Lung (tissue), 12 donors: ENCODE measurements around the gene TRPM6. TPM values are rescaled to one million over a fixed set of nuclear protein-coding genes. Genes with fewer than 3 reads are reported as not detected.

Source experiments
- ATAC-seq: fragments of 200-7000 bp; cut with Tn5 transposase; one replicate; pipeline ENCODE4 v1.9.1; 2020; ENCODE audit warnings: moderate number of reproducible peaks; ENCODE audit not compliant: insufficient read depth, low FRiP score
- DNase-seq, 3 donors: peaks; one replicate each; pipeline ENCODE4 v3.0.0-alpha.2; 2013 to 2017
- H3K27ac ChIP-seq, 2 donors: one replicate each; pipeline ENCODE4 v1.5.1; 2013; ENCODE audit warnings: mild to moderate bottlenecking in 2 of 2, moderate library complexity in 2 of 2, control low read depth in 1 of 2, inconsistent platforms in 1 of 2, low read depth in 1 of 2, low read length in 1 of 2
- H3K27me3 ChIP-seq, 3 donors: one replicate each; pipeline ENCODE4 v1.5.1; 2013; ENCODE audit warnings: low read length in 2 of 3; ENCODE audit not compliant: control insufficient read depth in 3 of 3, insufficient read depth in 3 of 3
- H3K36me3 ChIP-seq, 4 donors: one replicate each; pipeline ENCODE4 v1.5.1; 2013; ENCODE audit warnings: low read length in 4 of 4, mild to moderate bottlenecking in 1 of 4, moderate library complexity in 1 of 4; ENCODE audit not compliant: control insufficient read depth in 4 of 4, insufficient read depth in 4 of 4
- H3K4me1 ChIP-seq, 5 donors: one replicate each; pipeline ENCODE4 v1.5.1; 2013; ENCODE audit warnings: low read length in 5 of 5, mild to moderate bottlenecking in 2 of 5, moderate library complexity in 1 of 5; ENCODE audit not compliant: control insufficient read depth in 5 of 5, insufficient read depth in 5 of 5
- H3K4me3 ChIP-seq: one replicate; pipeline ENCODE4 v1.5.1; 2013; ENCODE audit warnings: mild to moderate bottlenecking, control low read depth, moderate library complexity
- H3K9ac ChIP-seq, 2 donors: one replicate each; pipeline ENCODE4 v1.5.1; 2013; ENCODE audit warnings: low read length in 2 of 2, control low read depth in 1 of 2; ENCODE audit not compliant: insufficient read depth in 1 of 2
- H3K9me3 ChIP-seq, 4 donors: one replicate each; pipeline ENCODE4 v1.5.1; 2013; ENCODE audit warnings: low read length in 3 of 4, mild to moderate bottlenecking in 1 of 4, moderate library complexity in 1 of 4; ENCODE audit not compliant: control insufficient read depth in 4 of 4, insufficient read depth in 3 of 4
- WGBS, 2 donors: extraction: QIAGEN DNeasy Blood & Tissue Kit; methylation state at CpG; one replicate each; pipeline ENCODE4 v1.1.7; 2013; 5-methylcytosine and 5-hydroxymethylcytosine counted together
- polyA plus RNA-seq, 2 donors: library from polyadenylated mRNA; stranded (reverse); fragments of 200-250 nt; gene quantifications; one replicate each; pipeline ENCODE4 v1.2.1, GENCODE V29; 2013
- total RNA-seq, 2 donors: library from RNA; depleted of rRNA in 1 of 2; stranded (reverse); fragments of >200 nt in 1 of 2; gene quantifications; one replicate each; pipeline ENCODE4 v1.2.1, GENCODE V29; 2014 to 2021
- TF ChIP-seq, protein P1 (sequence below): IDR thresholded peaks from 2 replicates; pipeline ENCODE4 v1.5.1; 2012; ENCODE audit warnings: mild to moderate bottlenecking; ENCODE audit errors: control extremely low read depth, extremely low read depth
- donor health status: control.
- donor health status: control.
- donor health status: Bipolar disorder and iron deficiency.
- donor health status: healthy.
- donor health status: DM: yes; HTN: yes; CAD: no.

TRPM6 gene
- total and polyA plus RNA-seq, 4 donors, result 0.10 to 2.3 (median 0.70) TPM

DNA sequence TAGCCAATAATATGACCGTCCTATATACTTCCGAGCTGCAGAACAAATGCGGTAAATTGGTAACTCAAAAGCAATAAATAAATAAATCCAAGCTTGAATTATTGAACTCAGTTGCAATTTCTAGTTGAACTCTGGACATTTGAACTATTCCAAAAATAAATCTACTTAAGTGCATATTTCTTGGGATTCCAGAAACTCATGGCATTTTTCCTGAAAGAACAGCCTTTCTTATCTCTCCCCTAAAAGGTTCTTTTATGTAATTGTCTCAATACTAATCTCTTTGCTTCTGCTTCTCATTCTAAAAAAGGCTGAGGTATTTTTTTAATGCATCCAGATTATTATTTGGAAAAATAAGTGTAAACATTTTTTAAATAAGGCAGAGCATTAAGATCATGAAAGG is 131.7 kb downstream of the TRPM6 start:
- WGBS, 2 donors, result 92 to 93% methylated on average over 3 of the region's 3 CpGs
- no peak overlapping the region for H3K9ac ChIP-seq
- no peaks in the 10 kb centered on the region for H3K4me1 ChIP-seq
- no peaks in the 10 kb centered on the region for H3K27me3 ChIP-seq
- TF ChIP-seq, protein P1, sequence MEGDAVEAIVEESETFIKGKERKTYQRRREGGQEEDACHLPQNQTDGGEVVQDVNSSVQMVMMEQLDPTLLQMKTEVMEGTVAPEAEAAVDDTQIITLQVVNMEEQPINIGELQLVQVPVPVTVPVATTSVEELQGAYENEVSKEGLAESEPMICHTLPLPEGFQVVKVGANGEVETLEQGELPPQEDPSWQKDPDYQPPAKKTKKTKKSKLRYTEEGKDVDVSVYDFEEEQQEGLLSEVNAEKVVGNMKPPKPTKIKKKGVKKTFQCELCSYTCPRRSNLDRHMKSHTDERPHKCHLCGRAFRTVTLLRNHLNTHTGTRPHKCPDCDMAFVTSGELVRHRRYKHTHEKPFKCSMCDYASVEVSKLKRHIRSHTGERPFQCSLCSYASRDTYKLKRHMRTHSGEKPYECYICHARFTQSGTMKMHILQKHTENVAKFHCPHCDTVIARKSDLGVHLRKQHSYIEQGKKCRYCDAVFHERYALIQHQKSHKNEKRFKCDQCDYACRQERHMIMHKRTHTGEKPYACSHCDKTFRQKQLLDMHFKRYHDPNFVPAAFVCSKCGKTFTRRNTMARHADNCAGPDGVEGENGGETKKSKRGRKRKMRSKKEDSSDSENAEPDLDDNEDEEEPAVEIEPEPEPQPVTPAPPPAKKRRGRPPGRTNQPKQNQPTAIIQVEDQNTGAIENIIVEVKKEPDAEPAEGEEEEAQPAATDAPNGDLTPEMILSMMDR, result no peak
- H3K9me3 ChIP-seq, result no peaks in the 10 kb centered on the region
- peaks cover 0 to 2% (median 0%) of the 10 kb centered on the region in 4 donors for H3K36me3 ChIP-seq
- no peak for DNase-seq
- no peak overlapping the region for H3K4me3 ChIP-seq
- ATAC-seq, result no peak
- no peak overlapping the region for H3K27ac ChIP-seq

DNA sequence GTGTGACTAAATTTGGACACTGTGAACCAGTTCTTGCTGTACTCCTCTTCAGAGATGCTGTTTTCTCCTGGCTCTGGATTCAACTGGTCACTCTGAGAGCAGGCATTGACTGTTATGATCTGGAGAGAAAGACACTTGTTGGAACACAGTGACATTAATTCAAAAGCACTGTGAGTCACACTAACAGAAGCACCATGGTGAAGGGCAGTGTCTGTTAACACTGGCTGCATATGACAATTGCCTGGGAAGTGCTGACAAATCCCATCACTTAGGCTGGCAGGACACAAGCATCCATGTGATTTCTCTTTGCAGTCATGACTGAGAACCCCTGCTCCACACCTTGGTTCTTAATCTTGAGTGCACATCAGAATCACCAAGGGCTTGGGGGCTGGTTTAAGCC is 132.4 kb downstream of the TRPM6 start:
- Histone ChIP-seq H3K9me3 (no peaks in the 10 kb centered on the region), H3K27me3 (no peaks in the 10 kb centered on the region), H3K4me3 (no peak overlapping the region), H3K4me1 (no peaks in the 10 kb centered on the region), H3K36me3 (peaks cover 0 to 2% (median 0%) of the 10 kb centered on the region in 4 donors), H3K9ac (no peak overlapping the region), H3K27ac (no peak overlapping the region)
- ATAC-seq, result no peak
- TF ChIP-seq, protein P1, result no peak
- DNase-seq, result no peak

DNA sequence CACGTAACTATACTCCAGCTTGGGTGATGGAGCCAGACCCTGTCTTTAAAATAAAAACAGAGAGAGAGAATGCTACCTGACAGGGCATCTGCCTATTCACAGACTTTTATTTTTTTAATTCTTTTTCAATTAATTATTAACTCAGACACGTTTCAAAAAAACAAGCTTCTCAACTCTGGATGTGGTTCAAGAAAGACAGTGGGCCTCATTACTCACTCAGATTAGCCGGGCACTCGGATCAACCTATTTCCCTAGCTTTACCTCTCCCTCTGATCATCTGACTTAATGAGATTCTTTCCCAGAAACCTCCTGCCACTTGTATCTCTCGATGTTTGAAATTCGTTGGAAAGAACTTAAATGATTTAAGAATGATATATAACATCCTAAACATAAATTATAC is 134.1 kb downstream of the TRPM6 start:
- DNase-seq (no peak), ATAC-seq (no peak)
- TF ChIP-seq, protein P1, result no peak
- Histone ChIP-seq H3K9me3 (no peaks in the 10 kb centered on the region), H3K4me3 (no peak overlapping the region), H3K36me3 (peaks cover 0 to 2% (median 0%) of the 10 kb centered on the region in 4 donors), H3K27me3 (no peaks in the 10 kb centered on the region), H3K27ac (no peak overlapping the region), H3K9ac (no peak overlapping the region), H3K4me1 (no peaks in the 10 kb centered on the region)
- 79 to 86% methylated on average over 6 of the region's 6 CpGs for WGBS, 2 donors

DNA sequence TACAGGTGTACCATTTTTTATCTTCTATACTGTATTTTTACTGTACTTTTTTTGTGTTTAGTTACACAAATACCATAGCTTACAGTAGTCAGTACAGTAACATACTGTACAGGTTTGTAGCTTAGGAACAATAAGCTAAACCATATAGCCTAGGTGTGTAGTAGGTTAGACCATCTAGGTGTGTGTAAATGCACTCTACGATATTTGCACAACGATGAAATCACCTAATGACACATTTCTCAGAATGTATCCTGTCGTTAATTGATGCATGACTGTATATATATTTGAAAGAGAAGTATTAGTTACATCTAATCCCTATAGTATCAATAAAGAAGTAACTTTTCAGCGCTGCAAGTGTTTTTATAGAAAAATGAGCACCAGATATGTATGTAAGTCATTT is 138.8 kb downstream of the TRPM6 start:
- ATAC-seq (no peak), DNase-seq (no peak)
- Histone ChIP-seq H3K27ac (no peak overlapping the region), H3K9me3 (no peaks in the 10 kb centered on the region), H3K4me3 (no peak overlapping the region), H3K36me3 (no peaks in the 10 kb centered on the region), H3K4me1 (no peaks in the 10 kb centered on the region), H3K27me3 (no peaks in the 10 kb centered on the region), H3K9ac (no peak overlapping the region)
- TF ChIP-seq, protein P1, result no peak
- 87 to 94% methylated on average over 4 of the region's 4 CpGs for WGBS, 2 donors
